ENCODE data around the gene PIK3IP1.
A peak's percentile ranks its signal among the peaks of the same experiment; 100 is the strongest.
"Not testable (repeated sequence)": the region's sequence is repeated elsewhere in the genome, so short reads cannot be mapped to it uniquely, and the experiment has no call there.

PIK3IP1 gene

GRCh38 chr22:31253949-31254348 is 38.3 kb downstream of the PIK3IP1 start:
- DNase-seq (ENCODE audit: extremely low read depth in 1 of 2, low read depth in 1 of 2), result no peak

- DNase-seq (ENCODE audit: extremely low read depth in 1 of 2, low read depth in 1 of 2), result no peak
Observed at GRCh38 chr22:31250740-31251600, 41.3 kb downstream of the PIK3IP1 start.

GRCh38 chr22:31248965-31249958 is 43.0 kb downstream of the PIK3IP1 start:
- DNase-seq (ENCODE audit: extremely low read depth in 1 of 2, low read depth in 1 of 2), result no peak

- DNase-seq (ENCODE audit: extremely low read depth in 1 of 2, low read depth in 1 of 2), result peak; percentile 31 to 43
Observed at GRCh38 chr22:31248138-31248745, 44.0 kb downstream of the PIK3IP1 start.

GRCh38 chr22:31247726-31248125 is 44.6 kb downstream of the PIK3IP1 start:
- DNase-seq (ENCODE audit: extremely low read depth in 1 of 2, low read depth in 1 of 2), result no peak

GRCh38 chr22:31246687-31247086 is 45.6 kb downstream of the PIK3IP1 start:
- DNase-seq (ENCODE audit: extremely low read depth in 1 of 2, low read depth in 1 of 2), result no peak

- DNase-seq (ENCODE audit: extremely low read depth in 1 of 2, low read depth in 1 of 2), result not testable (repeated sequence)
Observed at GRCh38 chr22:31245998-31246397, 46.3 kb downstream of the PIK3IP1 start.

GRCh38 chr22:31244943-31245451 is 47.3 kb downstream of the PIK3IP1 start:
- DNase-seq (ENCODE audit: extremely low read depth in 1 of 2, low read depth in 1 of 2), result no peak

- DNase-seq (ENCODE audit: extremely low read depth in 1 of 2, low read depth in 1 of 2), result no peak
Observed at GRCh38 chr22:31244046-31244942, 48.0 kb downstream of the PIK3IP1 start.

GRCh38 chr22:31243339-31244045 is 48.8 kb downstream of the PIK3IP1 start:
- no peak for DNase-seq (ENCODE audit: extremely low read depth in 1 of 2, low read depth in 1 of 2)

- DNase-seq (ENCODE audit: extremely low read depth in 1 of 2, low read depth in 1 of 2), result no peak
Observed at GRCh38 chr22:31241936-31242335, 50.4 kb downstream of the PIK3IP1 start.

- no peak for DNase-seq (ENCODE audit: extremely low read depth in 1 of 2, low read depth in 1 of 2)
Observed at GRCh38 chr22:31241200-31241599, 51.1 kb downstream of the PIK3IP1 start.

- DNase-seq (ENCODE audit: extremely low read depth in 1 of 2, low read depth in 1 of 2), result no peak
Observed at GRCh38 chr22:31239771-31240370, 52.4 kb downstream of the PIK3IP1 start.

GRCh38 chr22:31238057-31238456 is 54.2 kb downstream of the PIK3IP1 start:
- no peak for DNase-seq (ENCODE audit: extremely low read depth in 1 of 2, low read depth in 1 of 2)

GRCh38 chr22:31236044-31236443 is 56.2 kb downstream of the PIK3IP1 start:
- not testable (repeated sequence) for DNase-seq (ENCODE audit: extremely low read depth in 1 of 2, low read depth in 1 of 2)

GRCh38 chr22:31235081-31235480 is 57.2 kb downstream of the PIK3IP1 start:
- no peak for DNase-seq (ENCODE audit: extremely low read depth in 1 of 2, low read depth in 1 of 2)

GRCh38 chr22:31233001-31233400 is 59.3 kb downstream of the PIK3IP1 start:
- no peak for DNase-seq (ENCODE audit: extremely low read depth in 1 of 2, low read depth in 1 of 2)

All from activated CD8-positive, alpha-beta memory T cell treated with anti-CD3 and anti-CD28 coated beads for 1 hour (primary cell).